ENCODE results near the gene FIBCD1.

The FIBCD1 gene

GRCh38 chr9:130949188-130950038 is 10.4 kb upstream of the FIBCD1 start:
- TF ChIP-seq CTCF (conservative IDR thresholded peaks at IDR 0.05) (no peak), ZFX (IDR thresholded peaks at IDR 0.05) (no peak)
- H3K27ac ChIP-seq, result no peak overlapping the region

GRCh38 chr9:130948266-130948665 is 9.2 kb upstream of the FIBCD1 start:
- TF ChIP-seq CTCF (conservative IDR thresholded peaks at IDR 0.05) (no peak), ZFX (IDR thresholded peaks at IDR 0.05) (no peak)
- no peak overlapping the region for H3K27ac ChIP-seq

GRCh38 chr9:130947618-130948140 is 8.6 kb upstream of the FIBCD1 start:
- no peak overlapping the region for H3K27ac ChIP-seq
- TF ChIP-seq CTCF (conservative IDR thresholded peaks at IDR 0.05) (no peak), ZFX (IDR thresholded peaks at IDR 0.05) (no peak)

GRCh38 chr9:130946766-130947617 is 7.9 kb upstream of the FIBCD1 start:
- TF ChIP-seq ZFX (IDR thresholded peaks at IDR 0.05) (no peak), CTCF (conservative IDR thresholded peaks at IDR 0.05) (no peak)
- H3K27ac ChIP-seq, result no peak overlapping the region

GRCh38 chr9:130945173-130945572 is 6.1 kb upstream of the FIBCD1 start:
- no peak overlapping the region for H3K27ac ChIP-seq
- TF ChIP-seq CTCF (conservative IDR thresholded peaks at IDR 0.05) (no peak), ZFX (IDR thresholded peaks at IDR 0.05) (no peak)

GRCh38 chr9:130944510-130945058 is 5.5 kb upstream of the FIBCD1 start:
- TF ChIP-seq ZFX (IDR thresholded peaks at IDR 0.05) (no peak), CTCF (conservative IDR thresholded peaks at IDR 0.05) (no peak)
- no peak overlapping the region for H3K27ac ChIP-seq

All from C4-2B (cell line).